ENCODE results near the gene MRPL49.

DNA sequence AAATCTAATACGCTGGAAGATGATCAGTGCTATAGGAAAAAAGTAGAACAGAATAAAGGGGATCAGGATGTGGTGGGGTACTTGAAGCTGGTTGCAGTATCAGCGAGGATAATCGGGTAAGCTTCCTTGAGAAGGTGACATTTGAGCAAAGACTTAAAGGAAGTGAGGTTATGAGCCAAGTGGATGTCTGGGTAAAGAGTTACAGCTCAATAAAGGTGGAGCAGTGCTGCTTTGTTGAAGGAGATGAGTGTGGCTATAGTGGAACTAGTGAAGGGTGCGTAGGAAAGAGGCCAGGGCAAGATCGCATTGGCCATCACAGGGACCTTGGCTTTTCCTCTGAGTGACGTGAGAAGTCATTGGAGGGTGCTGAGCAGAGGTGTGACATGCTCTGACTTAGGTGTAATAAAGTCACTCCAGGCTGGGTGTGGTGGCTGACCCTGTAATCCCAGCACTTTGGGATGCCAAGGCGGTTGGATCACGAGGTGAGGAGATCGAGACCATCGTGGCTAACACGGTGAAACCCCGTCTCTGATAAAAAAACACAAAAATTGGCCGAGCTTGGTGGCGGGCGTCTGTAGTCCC is 14.5 kb downstream of the MRPL49 start:
- no peak for TF ChIP-seq CTCF (IDR thresholded peaks at IDR 0.05)
- TF ChIP-seq POLR2AphosphoS5 (IDR thresholded peaks at IDR 0.05), result no peak

All from upper lobe of left lung (tissue), 4 donors.